ENCODE results near the gene PCGF6. TPM values are rescaled to one million over a fixed set of nuclear protein-coding genes. Genes with fewer than 3 reads are reported as not detected.
A peak's percentile ranks its signal among the peaks of the same experiment; 100 is the strongest.
"Not testable (repeated sequence)": the region's sequence is repeated elsewhere in the genome, so short reads cannot be mapped to it uniquely, and the experiment has no call there.

PCGF6 gene, protein sequence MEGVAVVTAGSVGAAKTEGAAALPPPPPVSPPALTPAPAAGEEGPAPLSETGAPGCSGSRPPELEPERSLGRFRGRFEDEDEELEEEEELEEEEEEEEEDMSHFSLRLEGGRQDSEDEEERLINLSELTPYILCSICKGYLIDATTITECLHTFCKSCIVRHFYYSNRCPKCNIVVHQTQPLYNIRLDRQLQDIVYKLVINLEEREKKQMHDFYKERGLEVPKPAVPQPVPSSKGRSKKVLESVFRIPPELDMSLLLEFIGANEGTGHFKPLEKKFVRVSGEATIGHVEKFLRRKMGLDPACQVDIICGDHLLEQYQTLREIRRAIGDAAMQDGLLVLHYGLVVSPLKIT
- total RNA-seq (2014; rRNA removed; shearing (Covaris generic)) = 9.1 and 9.3 TPM in 2 replicates
- 8.4 and 11.1 TPM in 2 replicates for polyA plus RNA-seq (2015; cell fraction: cytosol; rRNA removed)
- 6.1 and 9.1 TPM in 2 replicates for polyA plus RNA-seq (2015; cell fraction: nucleus; rRNA removed)

GRCh38 chr10:103350517-103351260, at the start of gene PCGF6:
Gene PCGF6, minus strand, starts transcription at chr10:103351140. Its CDS starts 74 bp downstream, at chr10:103351066.
- in situ Hi-C loops (cut with HindIII; ENCODE audit: low pct_unique_long_range_greater_than_20kb, low sequenced_read_pairs) = no loop called here
- DNase-seq (ENCODE audit: low read depth, low spot score) = peak; percentile 72

DNA sequence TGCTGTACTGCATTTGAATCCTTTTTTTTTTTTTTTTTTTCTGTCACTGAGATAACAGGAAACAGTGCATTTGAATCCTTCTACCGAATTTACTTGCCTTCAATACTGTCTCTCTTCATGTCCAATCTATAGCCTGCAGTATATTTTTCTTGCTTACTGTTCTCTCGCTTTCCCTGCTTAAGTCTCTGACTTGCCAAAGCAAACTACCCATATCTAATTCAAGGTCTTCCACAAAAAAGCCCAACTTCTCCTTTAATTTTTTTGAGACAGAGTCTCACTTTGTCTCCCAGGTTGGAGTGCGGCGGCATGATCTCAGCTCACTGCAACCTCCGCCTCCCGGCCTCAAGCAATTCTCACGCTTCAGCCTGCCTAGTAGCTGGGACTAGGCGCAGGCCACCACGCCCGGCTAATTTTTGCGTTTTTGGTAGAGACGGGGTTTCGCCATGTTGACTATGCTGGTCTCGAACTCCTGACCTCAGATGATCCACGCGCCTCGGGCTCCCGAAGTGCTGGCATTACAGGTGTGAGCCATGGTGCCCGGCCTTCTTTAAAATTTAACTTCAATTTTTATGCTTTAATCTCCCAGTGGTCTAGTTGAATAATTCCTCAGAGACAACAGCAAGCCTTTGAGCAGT, 46.4 kb upstream of the PCGF6 start:
- in situ Hi-C loops (cut with HindIII; ENCODE audit: low pct_unique_long_range_greater_than_20kb, low sequenced_read_pairs) = no loop called here
- peak; percentile 5 for DNase-seq (ENCODE audit: low read depth, low spot score)

DNA sequence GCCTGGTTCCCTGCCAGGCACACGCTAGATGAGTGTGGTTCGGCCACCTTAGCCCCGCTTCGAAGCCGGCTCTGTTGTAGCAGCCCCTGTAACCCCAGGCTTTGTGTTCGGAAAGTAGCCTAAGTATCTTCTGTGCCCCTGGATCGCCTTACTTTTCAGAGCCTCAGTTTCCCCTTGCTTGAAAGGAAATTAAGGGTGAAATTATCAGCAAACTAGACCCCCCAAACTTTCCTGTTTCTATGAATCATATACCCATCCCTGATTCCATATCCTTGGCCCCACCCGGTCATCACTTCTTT, 45.8 kb upstream of the PCGF6 start:
- in situ Hi-C loops (cut with HindIII; ENCODE audit: low pct_unique_long_range_greater_than_20kb, low sequenced_read_pairs) = no loop called here
- no peak for DNase-seq (ENCODE audit: low read depth, low spot score)

DNA sequence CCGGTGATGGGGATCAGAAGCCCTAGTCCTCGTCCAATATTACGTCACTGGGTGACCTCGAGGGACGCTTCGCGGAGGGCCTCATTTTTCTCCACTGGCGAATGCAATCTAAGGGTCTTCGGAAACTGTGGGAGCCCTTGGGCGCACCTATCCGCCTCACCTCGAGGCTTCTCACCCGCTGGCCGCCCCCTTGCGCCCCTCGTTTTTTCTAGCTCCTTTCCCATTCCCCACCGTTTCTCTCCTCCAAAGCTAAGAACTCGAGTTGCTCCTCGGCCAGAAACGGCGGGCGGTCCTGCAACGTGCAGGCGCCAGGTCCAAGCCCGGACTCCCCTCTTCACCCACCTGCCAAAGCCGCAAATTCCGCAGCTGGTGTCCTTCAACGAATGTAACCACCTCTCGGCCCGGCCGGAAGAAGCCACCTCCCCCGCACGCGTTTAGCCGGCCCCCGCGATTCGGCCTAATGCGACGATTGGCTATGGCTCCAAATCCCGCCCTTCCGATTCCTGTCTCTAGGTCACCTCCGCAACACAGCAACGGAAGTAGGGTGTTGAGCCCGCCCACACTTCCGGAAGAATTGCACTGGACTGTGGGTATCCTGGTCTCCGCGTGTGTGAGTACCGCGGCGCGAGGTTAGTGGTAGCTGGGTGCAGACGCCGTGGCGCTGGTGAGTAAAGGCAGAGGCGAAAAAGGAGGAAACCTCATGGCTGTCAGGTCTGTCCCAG, 45.3 kb upstream of the PCGF6 start, which contains the start of the genes ATP5MK and PDCD11:
TSS of gene ATP5MK (minus strand) at position 409 of the 722 bp plus-strand sequence. CDS start 4,018 bp downstream, outside the sequence.
TSS of gene PDCD11 (plus strand) at position 560 of the 722 bp plus-strand sequence. CDS start 1,801 bp downstream, outside the sequence.
- in situ Hi-C loops (cut with HindIII; ENCODE audit: low pct_unique_long_range_greater_than_20kb, low sequenced_read_pairs) = no loop called here
- DNase-seq (ENCODE audit: low read depth, low spot score) = peak; percentile 97

GRCh38 chr10:103395754-103396066, 44.8 kb upstream of the PCGF6 start:
- DNase-seq (ENCODE audit: low read depth, low spot score) = no peak
- in situ Hi-C loops (cut with HindIII; ENCODE audit: low pct_unique_long_range_greater_than_20kb, low sequenced_read_pairs) = no loop called here

GRCh38 chr10:103394180-103394579, 43.2 kb upstream of the PCGF6 start:
- in situ Hi-C loops (cut with HindIII; ENCODE audit: low pct_unique_long_range_greater_than_20kb, low sequenced_read_pairs) = no loop called here
- DNase-seq (ENCODE audit: low read depth, low spot score) = no peak

DNA sequence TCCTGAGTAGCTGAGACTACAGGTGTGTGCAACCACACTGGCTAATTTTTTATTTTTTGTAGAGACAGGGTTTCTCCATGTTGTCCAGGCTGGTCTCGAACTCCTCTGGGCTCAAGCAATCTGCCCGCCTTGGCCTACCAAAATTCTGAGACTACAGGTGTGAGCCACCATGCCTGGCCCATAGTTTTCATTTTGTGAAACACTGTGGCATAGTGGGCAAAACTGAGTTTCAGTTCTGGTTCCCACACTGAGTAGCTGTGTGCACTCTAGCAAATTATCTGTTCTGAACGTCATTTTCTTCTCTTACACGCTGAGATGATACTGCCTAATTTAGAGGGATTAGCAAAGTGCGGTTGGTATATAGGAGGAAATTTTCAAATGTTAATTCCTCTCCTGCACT, 31.8 kb upstream of the PCGF6 start:
- DNase-seq (ENCODE audit: low read depth, low spot score) = no peak
- in situ Hi-C loops (cut with HindIII; ENCODE audit: low pct_unique_long_range_greater_than_20kb, low sequenced_read_pairs) = no loop called here

- DNase-seq (ENCODE audit: low read depth, low spot score) = no peak
- in situ Hi-C loops (cut with HindIII; ENCODE audit: low pct_unique_long_range_greater_than_20kb, low sequenced_read_pairs) = no loop called here
Measured at GRCh38 chr10:103374263-103374662, 23.3 kb upstream of the PCGF6 start.

DNA sequence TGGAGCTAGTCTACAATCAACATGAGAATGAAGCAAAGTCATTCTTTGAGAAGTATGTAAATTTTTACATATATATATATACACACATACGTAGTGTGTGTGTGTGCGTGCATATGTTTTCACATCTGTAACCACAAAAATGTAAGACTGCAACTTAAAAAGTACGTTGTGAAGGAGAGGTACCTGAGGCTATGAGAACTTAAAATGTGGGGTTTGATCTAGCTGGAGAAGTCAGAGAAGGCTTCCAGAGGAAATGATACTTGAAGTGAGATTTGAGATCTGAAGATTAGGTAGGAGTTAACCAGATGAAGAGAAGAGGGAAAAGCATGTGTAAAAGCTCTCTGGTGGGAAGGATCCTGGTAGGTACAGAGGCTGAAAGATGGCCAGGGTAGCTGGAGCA, 22.6 kb upstream of the PCGF6 start:
- DNase-seq (ENCODE audit: low read depth, low spot score) = no peak
- in situ Hi-C loops (cut with HindIII; ENCODE audit: low pct_unique_long_range_greater_than_20kb, low sequenced_read_pairs) = no loop called here

- peak; percentile 95 for DNase-seq (ENCODE audit: low read depth, low spot score)
- in situ Hi-C loops (cut with HindIII; ENCODE audit: low pct_unique_long_range_greater_than_20kb, low sequenced_read_pairs) = no loop called here
Measured at GRCh38 chr10:103367782-103368518, 17.0 kb upstream of the PCGF6 start, which contains the start of gene TAF5. Gene TAF5, plus strand, starts transcription at chr10:103367976. Its CDS starts 14 bp downstream, at chr10:103367990.

GRCh38 chr10:103367379-103367781, 16.4 kb upstream of the PCGF6 start:
- in situ Hi-C loops (cut with HindIII; ENCODE audit: low pct_unique_long_range_greater_than_20kb, low sequenced_read_pairs) = no loop called here

DNA sequence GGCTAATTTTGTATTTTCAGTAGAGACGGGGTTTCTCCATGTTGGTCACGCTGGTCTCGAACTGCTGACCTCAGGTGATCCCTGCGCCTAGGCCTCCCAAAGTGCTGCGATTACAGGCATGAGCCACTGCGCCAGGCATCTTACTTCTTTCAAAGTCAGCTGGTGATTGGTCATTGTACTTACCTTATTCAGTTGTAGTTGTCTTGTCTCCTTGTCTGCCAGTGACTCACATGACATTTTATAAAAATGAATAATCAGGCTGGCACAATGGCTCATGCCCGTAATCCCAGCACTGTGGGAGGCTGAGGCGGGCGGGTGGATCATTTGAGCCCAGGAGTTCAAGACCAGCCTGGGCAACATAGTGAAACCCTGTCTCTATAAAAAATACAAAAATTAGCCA, 9.9 kb upstream of the PCGF6 start:
- in situ Hi-C loops (cut with HindIII; ENCODE audit: low pct_unique_long_range_greater_than_20kb, low sequenced_read_pairs); DNase-seq (ENCODE audit: low read depth, low spot score): not testable (repeated sequence)

More at GRCh38 chr10:103367379-103367781, 16.4 kb upstream of the PCGF6 start:
- DNase-seq (ENCODE audit: low read depth, low spot score) = no peak

GRCh38 chr10:103359493-103359892, 8.6 kb upstream of the PCGF6 start:
- DNase-seq (ENCODE audit: low read depth, low spot score); in situ Hi-C loops (cut with HindIII; ENCODE audit: low pct_unique_long_range_greater_than_20kb, low sequenced_read_pairs): not testable (repeated sequence)

DNA sequence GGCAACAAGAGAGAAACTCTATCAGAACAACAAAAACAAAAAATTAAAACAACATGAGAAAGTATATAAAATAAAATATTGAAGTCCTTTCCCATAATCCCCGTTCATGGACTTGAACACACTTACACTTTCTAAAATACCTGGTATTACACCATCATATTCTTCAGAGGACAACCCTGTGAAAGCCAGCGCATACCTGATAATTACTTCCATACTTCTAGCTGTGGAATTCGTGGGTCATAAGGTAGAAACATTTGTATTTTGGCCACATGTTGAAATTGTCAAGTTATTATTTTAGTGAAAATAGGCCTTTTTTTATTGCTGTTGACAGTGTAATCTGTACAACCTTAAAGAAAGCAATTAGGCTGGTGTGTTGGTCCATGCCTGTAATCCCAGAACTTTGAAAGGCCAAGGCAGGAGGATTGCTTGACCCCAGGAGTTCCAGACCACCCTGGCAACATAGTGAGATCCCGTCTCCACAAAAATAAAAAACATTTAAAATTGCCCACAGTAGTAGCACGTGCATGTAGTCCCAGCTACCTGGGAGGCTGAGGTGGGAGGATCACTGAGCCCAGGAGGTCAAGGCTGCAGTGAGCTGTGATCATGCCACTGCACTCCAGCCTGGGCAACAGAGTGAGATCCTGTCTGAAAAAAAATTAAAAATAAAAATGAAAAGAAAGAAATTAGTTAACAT, 5.1 kb upstream of the PCGF6 start:
- no peak for DNase-seq (ENCODE audit: low read depth, low spot score)
- in situ Hi-C loops (cut with HindIII; ENCODE audit: low pct_unique_long_range_greater_than_20kb, low sequenced_read_pairs) = no loop called here

GRCh38 chr10:103354567-103354966, 3.6 kb upstream of the PCGF6 start:
- in situ Hi-C loops (cut with HindIII; ENCODE audit: low pct_unique_long_range_greater_than_20kb, low sequenced_read_pairs); DNase-seq (ENCODE audit: low read depth, low spot score): not testable (repeated sequence)

- in situ Hi-C loops (cut with HindIII; ENCODE audit: low pct_unique_long_range_greater_than_20kb, low sequenced_read_pairs) = no loop called here
- peak; percentile 10 for DNase-seq (ENCODE audit: low read depth, low spot score)
Measured at GRCh38 chr10:103353281-103353680, 2.3 kb upstream of the PCGF6 start.

Data from SK-MEL-5 (cell line).